Progenitor cell of endocrine pancreas (in vitro differentiated cells): ENCODE data around the gene RAD51B. TPM values are rescaled to one million over a fixed set of nuclear protein-coding genes. Genes with fewer than 3 reads are reported as not detected.

Experiments used
- DNase-seq: peaks from one replicate; pipeline ENCODE4 v3.0.0; 2021; ENCODE audit warnings: low spot score; ENCODE audit not compliant: unreplicated experiment
- H3K27ac Mint-ChIP-seq: 2 replicates; pipeline ENCODE4 v1.8.0; 2021; ENCODE audit warnings: mild to moderate bottlenecking, moderate library complexity, mixed read lengths
- H3K27me3 Mint-ChIP-seq: 2 replicates; pipeline ENCODE4 v1.8.0; 2021; ENCODE audit warnings: mixed read lengths
- H3K36me3 Mint-ChIP-seq: 2 replicates; pipeline ENCODE4 v1.8.0; 2022; ENCODE audit warnings: mixed read lengths; ENCODE audit not compliant: insufficient read depth
- H3K4me1 Mint-ChIP-seq: 2 replicates; pipeline ENCODE4 v1.8.0; 2021; ENCODE audit warnings: low read depth, mixed read lengths
- H3K4me3 Mint-ChIP-seq: 2 replicates; pipeline ENCODE4 v1.8.0; 2021; ENCODE audit warnings: low read depth, mild to moderate bottlenecking, moderate library complexity, mixed read lengths
- H3K9me3 Mint-ChIP-seq: 2 replicates; pipeline ENCODE4 v1.8.0; 2021; ENCODE audit warnings: low read depth, mixed read lengths
- total RNA-seq: library from RNA; stranded (reverse); gene quantifications from 2 replicates; pipeline ENCODE4 v1.2.1, GENCODE V29; 2021
- TF ChIP-seq, protein P1 (sequence below): fragments of 200-600 bp; sonication (generic); IDR thresholded peaks from one replicate; pipeline ENCODE4 v1.5.0; 2021; ENCODE audit warnings: antibody characterized with exemption, mild to moderate bottlenecking; ENCODE audit not compliant: unreplicated experiment

The RAD51B gene
- total RNA-seq, 1 donor from 2014 or later = 24.7 TPM

DNA sequence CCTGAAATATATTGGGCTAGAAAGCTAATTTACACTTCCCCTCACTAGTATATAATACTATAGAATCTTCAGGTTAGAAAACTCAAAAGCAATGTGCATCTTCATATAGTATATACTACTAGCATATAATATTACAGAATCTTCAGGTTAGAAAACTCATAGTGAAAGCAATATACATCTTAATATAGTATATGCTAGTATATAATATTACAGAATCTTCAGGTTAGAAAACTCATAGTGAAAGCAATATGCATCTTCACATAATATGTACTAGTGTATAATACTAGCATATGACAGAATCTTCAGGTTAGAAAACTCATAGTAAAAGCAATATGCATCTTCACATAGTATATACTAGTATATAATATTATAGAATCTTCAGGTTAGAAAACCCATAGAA is 643.7 kb downstream of the RAD51B start:
- TF ChIP-seq, protein P1, sequence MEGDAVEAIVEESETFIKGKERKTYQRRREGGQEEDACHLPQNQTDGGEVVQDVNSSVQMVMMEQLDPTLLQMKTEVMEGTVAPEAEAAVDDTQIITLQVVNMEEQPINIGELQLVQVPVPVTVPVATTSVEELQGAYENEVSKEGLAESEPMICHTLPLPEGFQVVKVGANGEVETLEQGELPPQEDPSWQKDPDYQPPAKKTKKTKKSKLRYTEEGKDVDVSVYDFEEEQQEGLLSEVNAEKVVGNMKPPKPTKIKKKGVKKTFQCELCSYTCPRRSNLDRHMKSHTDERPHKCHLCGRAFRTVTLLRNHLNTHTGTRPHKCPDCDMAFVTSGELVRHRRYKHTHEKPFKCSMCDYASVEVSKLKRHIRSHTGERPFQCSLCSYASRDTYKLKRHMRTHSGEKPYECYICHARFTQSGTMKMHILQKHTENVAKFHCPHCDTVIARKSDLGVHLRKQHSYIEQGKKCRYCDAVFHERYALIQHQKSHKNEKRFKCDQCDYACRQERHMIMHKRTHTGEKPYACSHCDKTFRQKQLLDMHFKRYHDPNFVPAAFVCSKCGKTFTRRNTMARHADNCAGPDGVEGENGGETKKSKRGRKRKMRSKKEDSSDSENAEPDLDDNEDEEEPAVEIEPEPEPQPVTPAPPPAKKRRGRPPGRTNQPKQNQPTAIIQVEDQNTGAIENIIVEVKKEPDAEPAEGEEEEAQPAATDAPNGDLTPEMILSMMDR = no peak
- H3K27ac Mint-ChIP-seq = no peak overlapping the region
- DNase-seq = no peak
- no peaks in the 10 kb centered on the region for H3K36me3 Mint-ChIP-seq
- H3K9me3 Mint-ChIP-seq = peaks cover 3% of the 10 kb centered on the region
- no peaks in the 10 kb centered on the region for H3K27me3 Mint-ChIP-seq
- no peak overlapping the region for H3K4me3 Mint-ChIP-seq
- H3K4me1 Mint-ChIP-seq = peaks cover 22% of the 10 kb centered on the region

- no peak overlapping the region for H3K4me3 Mint-ChIP-seq
- H3K4me1 Mint-ChIP-seq = peaks cover 26% of the 10 kb centered on the region
- TF ChIP-seq, protein P1 = no peak
- H3K27me3 Mint-ChIP-seq = no peaks in the 10 kb centered on the region
- peaks cover 3% of the 10 kb centered on the region for H3K9me3 Mint-ChIP-seq
- no peak overlapping the region for H3K27ac Mint-ChIP-seq
- H3K36me3 Mint-ChIP-seq = no peaks in the 10 kb centered on the region
- no peak for DNase-seq
Observed at GRCh38 chr14:68463705-68464374, 644.3 kb downstream of the RAD51B start.

DNA sequence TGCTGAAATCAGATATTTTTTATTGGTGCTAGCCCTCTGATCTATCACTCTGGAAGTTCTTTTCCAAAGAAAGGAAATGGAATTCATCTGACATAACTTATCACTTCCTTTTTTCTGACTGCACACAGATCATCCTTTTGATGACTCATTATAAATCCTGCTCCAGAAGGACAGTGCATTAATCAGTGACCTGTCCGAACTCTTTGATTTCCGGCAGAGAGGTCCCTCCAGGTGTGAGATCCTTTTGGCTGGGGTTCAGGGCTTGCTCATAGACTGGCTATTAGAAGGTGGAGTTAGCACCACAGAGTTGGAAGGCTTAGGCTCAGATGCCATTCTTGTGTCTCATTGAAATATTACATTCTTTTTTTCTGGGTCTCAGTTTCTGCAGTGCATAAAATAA is 645.1 kb downstream of the RAD51B start:
- Mint-ChIP-seq H3K27me3 (no peaks in the 10 kb centered on the region), H3K4me1 (peaks cover 26% of the 10 kb centered on the region), H3K9me3 (peaks cover 3% of the 10 kb centered on the region), H3K27ac (no peak overlapping the region), H3K4me3 (no peak overlapping the region), H3K36me3 (no peaks in the 10 kb centered on the region)
- TF ChIP-seq, protein P1 = no peak
- no peak for DNase-seq

- no peak overlapping the region for H3K4me3 Mint-ChIP-seq
- TF ChIP-seq, protein P1 = no peak
- no peaks in the 10 kb centered on the region for H3K27me3 Mint-ChIP-seq
- H3K27ac Mint-ChIP-seq = no peak overlapping the region
- peaks cover 40% of the 10 kb centered on the region for H3K4me1 Mint-ChIP-seq
- H3K36me3 Mint-ChIP-seq = no peaks in the 10 kb centered on the region
- H3K9me3 Mint-ChIP-seq = peaks cover 3% of the 10 kb centered on the region
- DNase-seq = no peak
Observed at GRCh38 chr14:68466491-68466977, 647.0 kb downstream of the RAD51B start.

- no peak for DNase-seq
- Mint-ChIP-seq H3K27ac (no peak overlapping the region), H3K36me3 (no peaks in the 10 kb centered on the region), H3K4me3 (no peak overlapping the region), H3K9me3 (peaks cover 3% of the 10 kb centered on the region), H3K27me3 (no peaks in the 10 kb centered on the region), H3K4me1 (peaks cover 48% of the 10 kb centered on the region)
- TF ChIP-seq, protein P1 = no peak
Observed at GRCh38 chr14:68467425-68467824, 647.8 kb downstream of the RAD51B start.
